GM23248 (cell line): ENCODE measurements around the gene NISCH. TPM values are rescaled to one million over a fixed set of nuclear protein-coding genes. Genes with fewer than 3 reads are reported as not detected.
A peak's percentile ranks its signal among the peaks of the same experiment; 100 is the strongest.

ENCODE experiments used
- DNase-seq: peaks from one replicate; pipeline ENCODE4 v3.0.0-alpha.2; 2015
- H2AFZ ChIP-seq: fragments of 200-600 bp; sonication (generic); 2 replicates; pipeline ENCODE4 v1.6.1; 2016; ENCODE audit warnings: antibody characterized with exemption
- H3F3A ChIP-seq: fragments of 200-600 bp; sonication (generic); 2 replicates; pipeline ENCODE4 v1.6.1; 2016; ENCODE audit warnings: mild to moderate bottlenecking, antibody characterized with exemption, mixed run types; ENCODE audit not compliant: insufficient read depth
- H3K27ac ChIP-seq: fragments of 200-600 bp; sonication (generic); 2 replicates; pipeline ENCODE4 v1.5.1; 2016; ENCODE audit warnings: mild to moderate bottlenecking
- H3K27me3 ChIP-seq: fragments of 200-600 bp; sonication (generic); replicated peaks from 2 replicates; pipeline ENCODE4 v1.6.1; 2016; ENCODE audit warnings: mild to moderate bottlenecking; ENCODE audit not compliant: insufficient read depth
- H3K36me3 ChIP-seq: fragments of 200-600 bp; sonication (generic); 2 replicates; pipeline ENCODE4 v1.6.1; 2016; ENCODE audit warnings: low read depth, mild to moderate bottlenecking
- H3K4me1 ChIP-seq: fragments of 200-600 bp; sonication (generic); 2 replicates; pipeline ENCODE4 v1.6.1; 2016; ENCODE audit warnings: mild to moderate bottlenecking; ENCODE audit not compliant: insufficient read depth
- H3K4me2 ChIP-seq: fragments of 200-600 bp; sonication (generic); one replicate; pipeline ENCODE4 v1.6.1; 2016; ENCODE audit warnings: mild to moderate bottlenecking; ENCODE audit not compliant: unreplicated experiment
- H3K4me3 ChIP-seq: fragments of 200-600 bp; sonication (generic); 2 replicates; pipeline ENCODE4 v1.5.1; 2016; ENCODE audit warnings: mild to moderate bottlenecking
- H3K79me2 ChIP-seq: fragments of 200-600 bp; sonication (generic); 2 replicates; pipeline ENCODE4 v1.6.1; 2016; ENCODE audit warnings: mild to moderate bottlenecking; ENCODE audit not compliant: insufficient read depth
- H3K9ac ChIP-seq: fragments of 200-600 bp; sonication (generic); 2 replicates; pipeline ENCODE4 v1.6.1; 2016; ENCODE audit warnings: mild to moderate bottlenecking
- H3K9me2 ChIP-seq: fragments of 200-600 bp; sonication (generic); 2 replicates; pipeline ENCODE4 v1.6.1; 2016; ENCODE audit warnings: mixed run types, mild to moderate bottlenecking, moderate library complexity; ENCODE audit not compliant: insufficient read depth
- H3K9me3 ChIP-seq: fragments of 200-600 bp; sonication (generic); one replicate; pipeline ENCODE4 v1.6.1; 2017; ENCODE audit warnings: low read depth
- H4K20me1 ChIP-seq: fragments of 200-600 bp; sonication (generic); 2 replicates; pipeline ENCODE4 v1.6.0; 2016; ENCODE audit not compliant: insufficient read depth
- EZH2 ChIP-seq: fragments of 200-600 bp; sonication (generic); IDR thresholded peaks from 2 replicates; pipeline ENCODE4 v1.6.1; 2018; ENCODE audit warnings: antibody characterized with exemption, mild to moderate bottlenecking; ENCODE audit not compliant: insufficient read depth, poor library complexity, severe bottlenecking
- EZH2phosphoT487 ChIP-seq: fragments of 200-600 bp; sonication (generic); IDR thresholded peaks from 2 replicates; pipeline ENCODE4 v1.6.1; 2018; ENCODE audit warnings: antibody characterized with exemption, moderate library complexity, mild to moderate bottlenecking, low read depth; ENCODE audit not compliant: insufficient read depth
- WGBS, 2 experiments: methylation state at CpG; one replicate each; pipeline ENCODE4 v1.1.6; 2015 to 2017; ENCODE audit warnings: low lambda C conversion rate in 2 of 2, low coverage in 1 of 2; ENCODE audit errors: missing lambda C conversion rate in 2 of 2; 5-methylcytosine and 5-hydroxymethylcytosine counted together
- in situ Hi-C: fragments of 300-500 bp; cut with MboI; formaldehyde crosslinking; loops from 2 replicates; pipeline ENCODE4 v1.15.0; 2020
- polyA plus RNA-seq: library from polyadenylated mRNA; unstranded; fragments of >200 nt; fragmentation: Nextera tagmentation; extraction: Ambion mirVana; gene quantifications from 2 replicates; pipeline ENCODE4 v1.2.1, GENCODE V29; 2016
- total RNA-seq: library from RNA; depleted of rRNA; stranded (reverse); fragments of >200 nt; shearing (Covaris generic); gene quantifications from 2 replicates; pipeline ENCODE4 v1.2.3, GENCODE V29; 2014

NISCH gene
- total and polyA plus RNA-seq, 2 experiments from 2014 or later = 32.8 to 53.7 TPM

DNA sequence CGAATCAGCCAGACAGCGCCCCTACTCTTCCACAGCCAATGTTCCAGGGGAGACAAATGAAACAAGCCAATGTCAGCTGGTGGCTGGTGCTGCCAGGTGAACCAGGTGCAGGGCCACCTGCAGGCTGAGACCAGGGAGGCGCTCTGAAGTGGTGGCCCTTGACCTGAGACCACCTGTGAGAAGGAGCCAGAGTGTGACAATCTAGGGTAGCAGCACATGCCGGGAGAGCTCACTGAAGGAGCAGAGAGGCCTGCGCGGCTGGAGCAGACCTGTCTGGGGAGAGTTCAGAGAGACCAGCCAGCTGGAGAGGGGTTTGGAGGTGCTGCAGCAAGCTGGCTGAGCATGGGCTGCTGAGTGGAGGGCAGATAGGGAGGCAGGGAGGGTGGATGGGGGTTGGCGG, 39.0 kb downstream of the NISCH start:
- Histone ChIP-seq H2AFZ (no peak overlapping the region), H3K9me3 (no peaks in the 10 kb centered on the region), H3K79me2 (no peaks in the 10 kb centered on the region), H3K27ac (no peak overlapping the region), H3K27me3 (no peaks in the 10 kb centered on the region), H4K20me1 (no peaks in the 10 kb centered on the region), H3K4me2 (no peak overlapping the region), H3F3A (0 out of 2 replicates have a peak, but pooled peaks cover 11% of the 10 kb centered on the region), H3K36me3 (peaks cover 7% of the 10 kb centered on the region; the same call in 1 of the 2 replicates), H3K4me3 (no peak overlapping the region), H3K9ac (no peak overlapping the region), H3K9me2 (no peaks in the 10 kb centered on the region), H3K4me1 (peaks cover 23% of the 10 kb centered on the region)
- no peak for TF ChIP-seq EZH2
- TF ChIP-seq EZH2phosphoT487 = no peak
- WGBS, 2 experiments = 79 to 80% methylated on average over 6 to 7 of the region's 7 CpGs
- no peak for DNase-seq
- in situ Hi-C loops = no loop called here

DNA sequence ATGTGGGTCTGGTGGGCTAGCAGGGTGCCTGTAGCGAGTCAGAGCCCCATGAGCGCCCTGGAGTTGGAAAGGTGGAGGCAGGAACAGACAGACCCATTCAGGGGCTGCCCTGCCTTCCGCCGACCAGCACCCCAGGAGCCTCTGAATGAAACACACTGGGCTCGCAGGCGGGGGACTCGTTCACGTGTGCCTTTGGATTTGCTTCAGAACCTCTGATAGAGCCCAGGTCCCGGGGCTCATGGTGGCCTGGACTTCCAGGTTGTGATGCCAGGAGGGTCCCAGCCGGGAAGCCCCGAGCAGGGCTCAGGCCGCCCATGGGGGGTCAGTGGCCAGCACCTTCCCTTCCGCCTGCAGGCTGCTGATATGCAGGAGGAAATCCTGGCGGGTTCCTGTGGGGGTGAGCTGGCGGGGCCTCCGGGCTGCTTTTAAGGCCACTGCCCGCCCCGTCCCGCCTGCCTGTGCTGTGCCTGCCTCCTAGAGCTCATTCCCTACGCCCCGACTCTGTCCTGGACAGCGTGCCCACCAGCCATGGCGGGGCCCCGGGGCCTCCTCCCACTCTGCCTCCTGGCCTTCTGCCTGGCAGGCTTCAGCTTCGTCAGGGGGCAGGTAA, 39.6 kb downstream of the NISCH start, which contains the start of gene STAB1:
Gene STAB1, plus strand, starts transcription at position 453 of the 610 bp plus-strand sequence. Its CDS starts 76 bp downstream, at position 529.
- no peaks in the 10 kb centered on the region for H3K9me2 ChIP-seq
- TF ChIP-seq EZH2phosphoT487 (no peak), EZH2 (no peak)
- 74 to 79% methylated on average over 20 to 25 of the region's 25 CpGs for WGBS, 2 experiments
- H3K27me3 ChIP-seq = no peaks in the 10 kb centered on the region
- H3K9ac ChIP-seq = no peak within 1 kb of the TSS
- peaks cover 23% of the 10 kb centered on the region for H3K4me1 ChIP-seq
- no peaks in the 10 kb centered on the region for H3K9me3 ChIP-seq
- no peak within 1 kb of the TSS for H3K4me2 ChIP-seq
- DNase-seq = no peak
- H4K20me1 ChIP-seq = no peaks in the 10 kb centered on the region
- no peak within 1 kb of the TSS for H3K4me3 ChIP-seq
- H2AFZ ChIP-seq = no peak within 1 kb of the TSS
- 0 out of 2 replicates have a peak, but pooled peaks cover 11% of the 10 kb centered on the region for H3F3A ChIP-seq
- no peak within 1 kb of the TSS for H3K27ac ChIP-seq
- peaks cover 7% of the 10 kb centered on the region; the same call in 1 of the 2 replicates for H3K36me3 ChIP-seq
- no peaks in the 10 kb centered on the region for H3K79me2 ChIP-seq
- in situ Hi-C loops = no loop called here

DNA sequence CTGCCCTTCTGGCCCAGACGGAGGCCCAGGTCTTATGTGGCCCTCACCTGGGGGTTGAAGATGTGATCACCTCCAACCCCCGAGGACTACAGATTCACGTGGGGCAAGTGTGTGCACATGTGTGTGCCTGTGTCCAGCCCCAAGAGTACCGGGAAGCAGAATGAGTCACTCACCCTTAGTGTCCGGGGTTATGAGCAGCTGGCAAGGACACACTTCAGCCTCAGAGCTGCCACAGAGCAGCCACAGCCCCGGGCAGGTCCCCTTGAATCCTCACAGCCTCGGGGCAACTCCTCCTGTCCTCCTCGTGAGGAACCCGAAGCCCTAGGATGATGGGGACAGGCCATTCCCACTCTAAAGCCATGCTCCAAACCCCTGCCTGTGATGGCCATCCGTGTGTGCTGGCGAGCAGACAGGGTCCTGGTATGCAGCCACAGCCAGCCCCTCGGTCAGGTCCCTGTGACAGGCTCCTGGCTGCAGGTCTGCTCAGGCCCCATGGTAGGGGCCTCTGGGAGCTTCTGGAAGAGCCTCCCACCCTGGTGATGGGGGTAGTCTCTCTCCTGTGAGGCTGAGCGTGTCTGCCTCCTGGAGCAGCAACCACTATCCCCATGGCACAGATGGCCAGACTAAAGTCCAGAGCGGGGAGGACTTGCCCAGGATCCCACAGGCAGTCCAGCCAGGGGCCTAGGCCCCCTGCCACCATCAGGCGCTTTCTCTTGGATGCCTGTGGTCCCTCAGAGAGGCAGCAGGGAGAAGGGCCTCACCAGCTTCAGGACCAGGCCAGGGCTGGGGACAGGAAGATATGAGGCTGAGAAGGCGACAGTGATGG, 40.6 kb downstream of the NISCH start:
- 45% methylated on average over 16 of the region's 16 CpGs for WGBS, 2 experiments
- Histone ChIP-seq H3F3A (0 out of 2 replicates have a peak, but pooled peaks cover 11% of the 10 kb centered on the region), H3K4me1 (peaks cover 23% of the 10 kb centered on the region), H3K27ac (no peak overlapping the region), H2AFZ (no peak overlapping the region), H3K4me2 (no peak overlapping the region), H3K4me3 (no peak overlapping the region), H3K9ac (no peak overlapping the region), H3K36me3 (peaks cover 7% of the 10 kb centered on the region; the same call in 1 of the 2 replicates), H4K20me1 (no peaks in the 10 kb centered on the region), H3K9me2 (no peaks in the 10 kb centered on the region), H3K27me3 (no peaks in the 10 kb centered on the region), H3K9me3 (no peaks in the 10 kb centered on the region), H3K79me2 (no peaks in the 10 kb centered on the region)
- DNase-seq = peak; percentile 72
- no peak for TF ChIP-seq EZH2phosphoT487
- no peak for TF ChIP-seq EZH2
- in situ Hi-C loops = no loop called here

DNA sequence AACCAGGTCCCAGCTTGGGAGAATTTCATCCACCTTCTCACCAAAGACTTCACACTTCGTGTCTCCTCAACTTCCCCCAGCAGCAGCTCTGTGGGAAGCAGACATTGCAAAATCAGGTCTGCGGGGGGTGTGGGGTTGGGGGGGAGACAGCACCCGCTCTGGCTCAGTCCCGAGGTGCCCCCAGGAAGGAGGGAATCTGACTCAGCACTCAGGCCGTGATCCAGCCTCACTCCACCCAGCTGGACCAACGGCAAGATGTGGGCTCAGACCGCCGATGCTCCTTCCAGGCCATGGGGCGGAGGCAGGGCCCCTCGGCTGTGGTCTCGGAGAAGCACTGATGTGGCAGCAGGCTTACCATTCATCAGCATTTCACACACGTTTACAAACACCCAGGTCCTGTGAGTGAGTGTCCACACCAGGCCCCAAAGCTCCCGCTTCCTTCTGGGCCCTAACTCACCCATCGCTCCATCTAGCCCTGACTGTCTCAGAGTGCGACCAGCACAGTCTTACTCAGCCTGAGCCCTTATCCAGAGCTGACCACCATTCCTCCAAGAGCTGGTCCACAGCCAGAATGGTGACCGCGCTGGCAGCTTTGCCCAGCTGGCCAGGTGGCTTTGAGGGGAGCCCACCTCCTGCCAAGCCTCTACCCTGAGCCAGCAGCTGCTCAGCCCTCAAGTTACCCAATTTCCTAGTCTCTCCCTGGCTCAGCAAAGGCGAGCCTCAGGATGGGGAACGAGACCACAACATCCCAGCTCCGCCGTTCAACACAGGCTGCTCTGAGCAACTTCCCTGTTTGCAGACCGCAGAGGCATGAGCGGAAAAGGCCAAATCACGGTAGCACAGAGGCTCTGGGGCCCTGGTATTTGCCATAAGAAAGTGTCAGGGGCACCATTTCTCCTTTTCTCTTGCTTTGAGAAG, 43.0 kb downstream of the NISCH start:
- Histone ChIP-seq H3K27ac (peak overlapping the region; percentile 58), H3K4me1 (peaks cover 23% of the 10 kb centered on the region), H3K27me3 (no peaks in the 10 kb centered on the region), H3K4me3 (no peak overlapping the region), H3K36me3 (no peaks in the 10 kb centered on the region), H3F3A (0 out of 2 replicates have a peak, but pooled peaks cover 11% of the 10 kb centered on the region), H3K79me2 (no peaks in the 10 kb centered on the region), H3K4me2 (peak overlapping the region; percentile 44), H3K9me2 (no peaks in the 10 kb centered on the region), H3K9ac (peak overlapping the region; percentile 51), H3K9me3 (no peaks in the 10 kb centered on the region), H2AFZ (peak overlapping the region; percentile 36; the same call in 1 of the 2 replicates), H4K20me1 (no peaks in the 10 kb centered on the region)
- peak; percentile 86 for DNase-seq
- WGBS, 2 experiments = 49 to 52% methylated on average over 24 of the region's 24 CpGs
- TF ChIP-seq EZH2 (no peak), EZH2phosphoT487 (no peak)
- in situ Hi-C loops = no loop called here
